GM19099 (cell line): Measurements from ENCODE around the gene STEAP2.

Source experiments
- POLR2A ChIP-seq: IDR thresholded peaks from 3 replicates; pipeline ENCODE4 v1.6.1; 2011; ENCODE audit warnings: low read depth; ENCODE audit not compliant: insufficient read length; ENCODE audit errors: extremely low read depth

The STEAP2 gene

GRCh38 chr7:90188281-90188680, 23.3 kb upstream of the STEAP2 start:
- TF ChIP-seq POLR2A: no peak

GRCh38 chr7:90190995-90191394, 20.5 kb upstream of the STEAP2 start:
- TF ChIP-seq POLR2A: no peak

GRCh38 chr7:90191648-90192047, 19.9 kb upstream of the STEAP2 start:
- no peak for TF ChIP-seq POLR2A

DNA sequence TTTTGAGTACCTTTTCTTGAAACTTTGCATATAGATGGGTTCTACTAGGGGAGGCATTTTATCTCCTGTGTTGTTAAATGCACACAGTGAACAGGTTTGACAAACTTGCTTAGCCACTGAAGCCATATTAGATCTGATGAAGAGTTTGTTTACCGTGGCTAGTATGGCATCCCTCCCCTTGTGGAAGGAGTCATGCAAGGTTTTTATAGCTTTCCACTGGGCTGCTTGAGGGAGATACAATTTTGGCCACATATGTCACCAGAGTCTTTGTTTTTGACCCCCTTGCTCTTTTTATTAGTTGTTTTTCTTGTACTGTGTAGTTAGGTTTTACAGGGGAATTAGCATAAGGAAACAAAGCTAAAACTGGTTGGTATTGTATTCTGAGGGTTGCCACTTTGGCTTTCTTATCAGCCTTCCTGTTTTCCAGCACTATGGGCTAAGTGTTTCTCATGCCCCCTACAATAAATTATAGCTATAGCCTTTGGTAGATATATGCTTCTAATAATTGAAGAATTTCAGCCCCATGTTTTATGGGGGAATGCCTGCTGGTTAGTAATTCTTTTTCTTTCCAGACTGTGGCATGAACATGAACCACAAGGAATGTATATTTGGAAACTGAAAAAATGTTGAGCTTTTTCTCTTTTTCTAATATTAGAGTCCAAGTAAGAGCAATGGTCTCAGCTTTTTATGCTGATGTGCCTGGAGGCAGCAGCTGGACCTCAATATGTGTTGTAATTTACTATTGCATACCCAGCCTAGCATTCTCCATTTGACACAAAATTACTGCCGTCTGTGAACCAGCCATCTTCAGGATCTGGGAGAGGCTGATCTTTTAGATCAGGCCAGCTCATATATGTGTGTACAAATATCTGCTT, 18.4 kb upstream of the STEAP2 start:
- no peak for TF ChIP-seq POLR2A

- TF ChIP-seq POLR2A: no peak
Measured at GRCh38 chr7:90194911-90195809, 16.4 kb upstream of the STEAP2 start.

DNA sequence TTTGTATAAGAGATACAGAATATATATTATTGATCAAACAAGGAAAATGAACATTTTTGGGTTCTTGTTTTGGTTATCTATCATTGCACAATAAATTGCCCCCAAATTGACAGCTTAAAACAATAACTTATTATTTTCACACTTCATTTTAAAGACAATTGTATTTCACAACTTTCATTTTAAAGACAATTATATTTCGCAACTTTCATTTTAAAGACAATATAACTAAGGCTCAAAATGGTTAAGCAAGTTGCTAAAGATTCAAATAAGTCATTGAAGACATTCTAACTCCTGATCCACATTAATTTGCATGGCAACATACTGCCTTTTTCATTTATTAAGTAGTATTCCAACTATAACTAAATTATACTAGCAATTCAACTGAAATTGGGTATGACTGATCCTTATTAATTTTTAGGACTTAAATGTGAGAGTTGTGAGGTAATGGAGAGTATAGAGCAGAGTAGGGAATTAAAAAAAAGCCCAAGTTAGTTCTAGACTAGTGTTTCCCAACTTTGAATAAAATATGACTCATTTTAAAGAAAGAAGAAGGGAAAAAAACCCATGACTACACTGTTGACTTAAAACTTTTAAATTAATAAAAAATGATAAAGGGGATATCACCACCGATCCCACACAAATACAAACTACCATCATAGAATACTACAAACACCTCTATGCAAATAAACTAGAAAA, 9.9 kb upstream of the STEAP2 start:
- TF ChIP-seq POLR2A: no peak

DNA sequence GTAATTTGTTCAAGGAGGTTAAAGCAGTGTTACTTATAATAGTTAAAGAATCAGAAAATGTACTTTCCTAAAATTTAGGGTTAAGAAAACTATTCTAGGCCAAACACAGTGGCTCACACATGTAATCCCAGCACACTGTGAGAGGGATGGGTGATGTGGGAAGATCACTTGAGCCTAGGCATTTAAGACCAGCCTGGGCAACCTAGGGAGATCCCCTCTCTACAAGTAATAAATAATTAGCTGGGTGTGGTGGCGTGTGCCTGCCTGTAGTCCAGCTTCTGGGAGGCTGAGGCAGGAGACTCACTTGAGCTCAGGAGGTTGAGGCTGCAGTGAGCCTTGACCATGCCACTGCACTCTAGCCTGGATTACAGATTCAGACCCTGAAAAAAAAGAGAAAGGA, 3.6 kb upstream of the STEAP2 start:
- TF ChIP-seq POLR2A: no peak

GRCh38 chr7:90209776-90210175, 1.8 kb upstream of the STEAP2 start:
- TF ChIP-seq POLR2A: no peak

DNA sequence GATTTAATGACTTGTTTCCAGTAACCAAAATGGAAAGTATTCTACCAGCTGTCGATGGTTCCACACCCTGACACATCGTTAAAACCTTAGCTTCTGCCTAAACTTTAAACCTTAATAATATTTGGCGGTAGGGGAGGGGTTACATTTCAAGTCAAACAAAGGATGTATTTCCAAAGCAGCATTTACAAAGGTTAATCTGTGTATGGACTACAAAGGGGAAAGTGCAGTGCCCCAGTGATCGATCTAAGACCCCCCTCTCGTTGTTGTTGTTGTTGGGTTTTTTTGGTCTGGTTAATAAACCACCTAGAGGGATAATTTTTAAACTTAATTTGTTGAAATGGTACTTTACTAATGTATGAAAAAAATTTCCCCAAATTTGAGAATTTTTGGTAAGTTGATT, 1.1 kb upstream of the STEAP2 start:
- no peak for TF ChIP-seq POLR2A

DNA sequence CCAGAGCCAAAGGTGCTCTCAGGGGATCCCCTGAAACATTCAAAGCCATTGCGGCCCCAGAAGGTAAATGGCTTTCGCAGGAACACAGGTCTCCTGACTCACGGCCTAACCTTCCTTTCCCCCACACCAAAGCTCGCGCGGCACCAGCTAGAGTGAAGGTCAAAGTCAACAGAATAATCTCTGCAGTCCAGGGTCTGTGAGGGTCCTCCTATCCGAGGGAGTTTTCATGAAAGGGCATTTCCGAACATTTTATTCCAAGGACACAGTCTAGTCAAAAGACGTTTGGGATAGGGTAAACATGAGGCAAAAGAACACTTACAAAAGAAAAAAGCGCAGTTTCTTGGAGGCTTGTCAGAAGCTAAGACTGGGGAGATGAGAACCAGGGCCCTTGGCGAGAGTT, 559 bp upstream of the STEAP2 start:
- no peak for TF ChIP-seq POLR2A

DNA sequence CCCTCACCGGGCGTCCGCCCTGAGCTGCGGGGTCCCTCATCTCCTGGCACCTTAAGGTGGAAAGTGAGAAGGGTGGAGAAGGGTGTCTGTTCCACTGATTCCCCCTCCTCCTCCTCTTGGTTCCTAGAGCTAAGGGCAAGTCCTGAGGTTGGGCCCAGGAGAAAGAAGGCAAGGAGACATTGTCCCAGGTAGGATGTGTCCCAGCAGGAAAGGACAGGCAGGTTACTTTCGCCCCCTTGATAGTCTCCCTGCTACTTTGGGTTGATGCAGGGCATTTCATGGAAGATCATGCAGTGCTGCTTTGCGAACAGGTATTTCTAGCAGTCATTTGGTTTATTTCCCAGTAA, 582 bp downstream of the STEAP2 start:
- no peak for TF ChIP-seq POLR2A

DNA sequence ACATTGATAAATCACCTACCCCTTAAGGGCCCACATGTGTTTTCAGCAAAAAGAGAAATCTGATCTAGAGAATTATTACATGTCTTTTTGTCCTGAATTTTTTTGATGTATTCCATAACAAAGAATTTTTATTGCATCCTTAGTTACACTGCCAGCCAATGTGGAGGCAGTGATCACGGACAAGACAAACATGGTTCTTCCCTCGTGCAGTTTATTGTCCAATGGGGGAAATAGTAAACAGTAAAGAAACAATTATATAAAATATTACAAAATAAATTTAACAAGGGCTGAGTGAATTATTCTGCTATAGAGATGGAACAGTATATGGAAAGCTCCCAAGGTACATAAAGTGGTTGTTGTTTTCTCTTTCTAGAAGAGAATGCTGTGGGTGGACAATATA, 2.0 kb downstream of the STEAP2 start:
- TF ChIP-seq POLR2A: no peak

- TF ChIP-seq POLR2A: no peak
Measured at GRCh38 chr7:90216080-90216674, 4.6 kb downstream of the STEAP2 start.

DNA sequence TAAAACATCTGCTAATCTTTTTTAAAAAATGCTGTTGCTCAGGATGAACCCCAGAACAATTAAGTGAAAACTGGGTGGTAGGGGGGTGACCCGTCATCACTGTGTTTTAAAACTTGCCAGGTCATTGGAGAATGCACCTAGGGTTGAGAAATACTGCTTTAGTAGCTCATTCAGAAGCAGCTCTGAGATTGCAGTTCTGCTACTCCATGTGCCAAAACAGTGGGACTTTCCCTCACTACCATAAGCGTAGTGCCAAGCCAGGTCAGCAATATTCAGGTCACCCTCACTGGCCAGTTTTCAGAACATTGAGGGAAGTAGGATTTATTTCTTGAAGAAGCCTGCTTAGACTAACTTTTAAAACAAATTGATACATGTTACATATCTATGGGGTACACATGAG, 5.2 kb downstream of the STEAP2 start:
- TF ChIP-seq POLR2A: no peak

- no peak for TF ChIP-seq POLR2A
Measured at GRCh38 chr7:90222390-90222789, 10.8 kb downstream of the STEAP2 start.
